KMS-11 (cell line): ENCODE results near the gene GRK3.

Experiments
- H2AFZ ChIP-seq: fragments of 200-600 bp; sonication (generic); 2 replicates; pipeline ENCODE4 v1.6.1; 2016; ENCODE audit warnings: antibody characterized with exemption, mixed run types, low read depth
- H3K27ac ChIP-seq: fragments of 200-600 bp; sonication (generic); 2 replicates; pipeline ENCODE4 v1.6.1; 2016; ENCODE audit warnings: mild to moderate bottlenecking, mixed run types
- H3K27me3 ChIP-seq: fragments of 200-600 bp; sonication (generic); 2 replicates; pipeline ENCODE4 v1.6.1; 2017; ENCODE audit warnings: mild to moderate bottlenecking, low read depth, mixed run types, moderate library complexity; ENCODE audit not compliant: insufficient read depth
- H3K36me3 ChIP-seq: fragments of 200-600 bp; sonication (generic); 2 replicates; pipeline ENCODE4 v1.6.1; 2017; ENCODE audit warnings: mild to moderate bottlenecking, mixed run types; ENCODE audit not compliant: insufficient read depth
- H3K4me1 ChIP-seq: fragments of 200-600 bp; sonication (generic); 2 replicates; pipeline ENCODE4 v1.6.1; 2016; ENCODE audit warnings: mild to moderate bottlenecking, low read depth, mixed run types; ENCODE audit not compliant: poor library complexity, severe bottlenecking
- H3K4me2 ChIP-seq: fragments of 200-600 bp; sonication (generic); 2 replicates; pipeline ENCODE4 v1.7.0; 2016; ENCODE audit warnings: mild to moderate bottlenecking, mixed run types
- H3K4me3 ChIP-seq: fragments of 200-600 bp; sonication (generic); IDR thresholded peaks from 2 replicates; pipeline ENCODE4 v1.6.1; 2017; ENCODE audit warnings: low read depth, low read length, mixed read lengths; ENCODE audit not compliant: insufficient read depth
- H3K79me2 ChIP-seq: fragments of 200-600 bp; sonication (generic); 2 replicates; pipeline ENCODE4 v1.6.1; 2016; ENCODE audit warnings: low read depth, mixed run types; ENCODE audit not compliant: insufficient read depth
- H3K9ac ChIP-seq: fragments of 200-600 bp; sonication (generic); 2 replicates; pipeline ENCODE4 v1.6.1; 2016; ENCODE audit warnings: mild to moderate bottlenecking, mixed run types
- H4K20me1 ChIP-seq: fragments of 200-600 bp; sonication (generic); 2 replicates; pipeline ENCODE4 v1.6.1; 2016; ENCODE audit warnings: mild to moderate bottlenecking, mixed run types; ENCODE audit not compliant: insufficient read depth
- TF ChIP-seq, protein P1 (sequence below): fragments of 200-600 bp; sonication (generic); conservative IDR thresholded peaks from 2 replicates; pipeline ENCODE4 v1.6.1; 2017; ENCODE audit warnings: low read depth, mild to moderate bottlenecking, antibody characterized with exemption, low read length, moderate library complexity, mixed read lengths

GRK3 gene

DNA sequence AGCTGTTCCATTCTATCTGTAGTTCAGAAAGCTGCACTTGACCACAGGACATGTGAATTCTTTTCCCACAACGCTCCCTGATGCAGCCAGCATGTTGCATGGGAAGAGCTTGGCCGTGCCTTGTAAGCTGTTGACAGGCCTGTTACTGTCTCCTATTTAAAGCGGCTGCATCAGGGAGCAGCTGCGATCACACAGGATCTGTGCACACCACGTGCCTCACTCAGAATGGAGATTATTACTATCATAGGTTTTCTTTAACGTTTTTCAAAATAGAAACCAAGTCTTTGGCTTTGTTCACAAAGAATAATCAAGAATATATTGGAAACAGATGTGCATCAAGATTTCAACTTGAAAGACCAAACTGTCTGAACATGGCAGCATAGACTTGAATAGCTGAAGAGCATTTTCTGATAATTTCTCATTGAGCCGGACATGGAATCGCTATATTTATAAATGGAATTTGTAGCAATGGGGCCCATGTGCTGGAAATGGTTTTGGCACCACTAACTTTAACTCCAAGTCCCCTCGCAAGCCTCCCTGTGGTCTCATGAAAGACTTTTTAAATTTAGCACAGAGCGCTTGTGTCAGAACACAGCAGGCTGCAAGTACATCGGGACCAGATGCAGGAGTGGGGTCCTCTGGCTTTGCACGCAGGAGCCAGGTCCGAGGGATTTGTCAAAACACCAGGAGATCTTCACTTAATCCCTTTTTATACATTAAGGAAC lies 136.7 kb downstream of the GRK3 start:
- Histone ChIP-seq H4K20me1 (no peaks in the 10 kb centered on the region), H3K36me3 (no peaks in the 10 kb centered on the region), H3K27me3 (no peaks in the 10 kb centered on the region), H3K4me2 (no peak overlapping the region), H3K9ac (no peak overlapping the region), H3K79me2 (no peaks in the 10 kb centered on the region), H3K4me1 (no peaks in the 10 kb centered on the region), H3K4me3 (no peak overlapping the region), H3K27ac (no peak overlapping the region), H2AFZ (no peak overlapping the region)
- TF ChIP-seq, protein P1, sequence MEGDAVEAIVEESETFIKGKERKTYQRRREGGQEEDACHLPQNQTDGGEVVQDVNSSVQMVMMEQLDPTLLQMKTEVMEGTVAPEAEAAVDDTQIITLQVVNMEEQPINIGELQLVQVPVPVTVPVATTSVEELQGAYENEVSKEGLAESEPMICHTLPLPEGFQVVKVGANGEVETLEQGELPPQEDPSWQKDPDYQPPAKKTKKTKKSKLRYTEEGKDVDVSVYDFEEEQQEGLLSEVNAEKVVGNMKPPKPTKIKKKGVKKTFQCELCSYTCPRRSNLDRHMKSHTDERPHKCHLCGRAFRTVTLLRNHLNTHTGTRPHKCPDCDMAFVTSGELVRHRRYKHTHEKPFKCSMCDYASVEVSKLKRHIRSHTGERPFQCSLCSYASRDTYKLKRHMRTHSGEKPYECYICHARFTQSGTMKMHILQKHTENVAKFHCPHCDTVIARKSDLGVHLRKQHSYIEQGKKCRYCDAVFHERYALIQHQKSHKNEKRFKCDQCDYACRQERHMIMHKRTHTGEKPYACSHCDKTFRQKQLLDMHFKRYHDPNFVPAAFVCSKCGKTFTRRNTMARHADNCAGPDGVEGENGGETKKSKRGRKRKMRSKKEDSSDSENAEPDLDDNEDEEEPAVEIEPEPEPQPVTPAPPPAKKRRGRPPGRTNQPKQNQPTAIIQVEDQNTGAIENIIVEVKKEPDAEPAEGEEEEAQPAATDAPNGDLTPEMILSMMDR = no peak

DNA sequence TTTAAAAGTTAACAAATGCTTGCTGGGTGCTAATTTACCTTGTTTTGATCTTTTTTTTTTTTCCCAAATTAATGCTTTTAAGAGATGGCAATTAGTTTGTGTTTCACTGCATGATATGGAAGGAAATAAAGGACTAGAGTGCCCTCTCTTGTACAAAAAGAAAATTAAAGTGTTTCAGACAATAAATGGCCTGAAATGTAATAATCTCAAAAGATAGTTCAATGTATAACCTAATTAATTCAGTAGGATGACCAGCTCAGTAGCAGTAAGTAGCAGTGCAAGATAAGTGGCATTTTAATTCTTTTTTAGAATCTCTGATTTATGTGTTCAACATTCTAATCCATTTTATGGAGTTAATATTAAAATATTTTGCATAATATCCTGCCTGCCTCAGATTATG lies 137.6 kb downstream of the GRK3 start:
- TF ChIP-seq, protein P1 = peak; percentile 38; the same call in 1 of the 2 replicates
- no peak overlapping the region for H3K4me2 ChIP-seq

DNA sequence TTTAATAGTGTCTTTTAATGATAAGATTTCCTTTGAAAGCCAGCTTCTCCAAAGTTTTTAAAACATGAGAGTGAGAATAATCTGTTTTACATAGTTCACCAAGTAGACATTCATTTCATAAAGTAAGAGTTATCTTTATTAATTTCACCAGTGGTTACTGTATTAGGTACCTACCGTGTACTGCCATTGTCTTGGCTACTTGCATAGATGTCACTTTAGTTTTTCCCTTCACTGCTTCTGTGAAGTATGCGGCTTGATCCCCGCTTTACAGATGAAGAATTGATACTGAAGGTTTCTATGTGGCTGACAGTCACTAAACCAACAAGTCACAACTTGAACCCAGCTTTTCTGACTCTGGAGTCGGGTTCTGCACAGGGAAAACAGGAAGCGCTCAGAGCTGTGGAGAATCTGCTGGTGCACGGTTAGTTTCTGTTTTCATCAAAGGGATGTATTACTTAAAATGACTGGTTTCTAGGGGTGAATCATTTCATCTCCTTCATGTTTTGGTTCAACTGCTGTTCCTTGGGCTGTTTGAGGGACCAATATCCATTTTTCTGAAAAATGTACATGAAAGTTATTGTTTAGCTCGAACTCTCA lies 138.2 kb downstream of the GRK3 start:
- Histone ChIP-seq H3K4me1 (no peaks in the 10 kb centered on the region), H3K9ac (no peak overlapping the region), H3K36me3 (no peaks in the 10 kb centered on the region), H3K27me3 (no peaks in the 10 kb centered on the region), H3K4me3 (no peak overlapping the region), H3K27ac (no peak overlapping the region), H4K20me1 (no peaks in the 10 kb centered on the region), H3K79me2 (no peaks in the 10 kb centered on the region), H3K4me2 (no peak overlapping the region), H2AFZ (no peak overlapping the region)
- TF ChIP-seq, protein P1 = no peak

More for the DNA sequence above, 137.6 kb downstream of the GRK3 start:
- no peaks in the 10 kb centered on the region for H3K79me2 ChIP-seq
- H3K4me1 ChIP-seq = no peaks in the 10 kb centered on the region
- H3K27me3 ChIP-seq = no peaks in the 10 kb centered on the region
- H3K36me3 ChIP-seq = no peaks in the 10 kb centered on the region
- no peak overlapping the region for H3K4me3 ChIP-seq
- no peak overlapping the region for H3K27ac ChIP-seq
- H2AFZ ChIP-seq = no peak overlapping the region
- H4K20me1 ChIP-seq = no peaks in the 10 kb centered on the region
- no peak overlapping the region for H3K9ac ChIP-seq

DNA sequence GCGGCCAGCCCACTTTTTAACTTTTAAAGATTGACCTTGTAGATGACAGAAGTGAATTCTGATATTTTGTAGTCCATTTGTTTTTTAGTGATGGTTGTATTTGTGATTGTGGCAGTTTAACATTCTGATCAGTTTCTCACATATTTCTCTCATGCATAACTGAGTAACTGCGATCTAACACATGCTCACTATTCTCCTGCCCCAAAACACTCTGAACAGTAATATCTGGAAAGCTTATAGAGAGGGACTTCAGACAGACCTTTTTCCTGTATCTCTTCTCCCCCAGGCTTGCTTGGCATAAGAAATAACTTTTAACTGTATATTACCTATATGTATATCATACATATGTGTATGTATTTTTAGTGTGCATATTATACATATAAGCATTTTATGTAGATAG lies 140.2 kb downstream of the GRK3 start:
- Histone ChIP-seq H2AFZ (no peak overlapping the region), H3K27me3 (no peaks in the 10 kb centered on the region), H3K4me2 (no peak overlapping the region), H3K9ac (no peak overlapping the region), H3K27ac (no peak overlapping the region), H3K4me3 (no peak overlapping the region), H3K79me2 (no peaks in the 10 kb centered on the region), H3K36me3 (no peaks in the 10 kb centered on the region), H3K4me1 (no peaks in the 10 kb centered on the region), H4K20me1 (no peaks in the 10 kb centered on the region)
- TF ChIP-seq, protein P1 = no peak
